AG09319 (cell line): ENCODE results near the gene TMOD4.
A peak's percentile ranks its signal among the peaks of the same experiment; 100 is the strongest.
"Not testable (repeated sequence)": the region's sequence is repeated elsewhere in the genome, so short reads cannot be mapped to it uniquely, and the experiment has no call there.

Source experiments
- DNase-seq: peaks from one replicate; pipeline ENCODE4 v3.0.0-alpha.2; 2010; ENCODE audit warnings: low read depth; ENCODE audit errors: extremely low read depth
- TF ChIP-seq, protein P1 (sequence below): IDR thresholded peaks from 2 replicates; pipeline ENCODE4 v1.5.1; 2011; ENCODE audit warnings: low read depth, mild to moderate bottlenecking, inconsistent platforms, low read length, moderate library complexity

TMOD4 gene

DNA sequence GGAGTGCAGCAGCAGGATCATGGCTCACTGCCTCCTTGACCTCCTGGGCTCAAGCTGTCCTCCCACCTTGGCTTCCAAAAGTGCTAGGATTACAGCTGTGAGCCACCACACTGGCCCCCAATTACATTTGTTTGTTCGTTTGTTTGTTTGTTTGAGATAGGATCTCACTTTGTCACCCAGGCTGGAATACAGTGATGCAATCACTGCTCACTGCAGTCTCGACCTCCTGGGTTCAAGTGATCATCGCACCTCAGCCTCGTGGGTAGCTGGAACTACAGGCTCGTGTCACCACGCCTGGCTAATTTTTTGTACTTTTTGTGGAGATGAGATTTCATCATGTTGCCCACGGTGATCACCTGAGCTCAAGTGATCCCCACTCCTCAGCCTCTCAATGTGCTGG lies 16.3 kb upstream of the TMOD4 start:
- TF ChIP-seq, protein P1, sequence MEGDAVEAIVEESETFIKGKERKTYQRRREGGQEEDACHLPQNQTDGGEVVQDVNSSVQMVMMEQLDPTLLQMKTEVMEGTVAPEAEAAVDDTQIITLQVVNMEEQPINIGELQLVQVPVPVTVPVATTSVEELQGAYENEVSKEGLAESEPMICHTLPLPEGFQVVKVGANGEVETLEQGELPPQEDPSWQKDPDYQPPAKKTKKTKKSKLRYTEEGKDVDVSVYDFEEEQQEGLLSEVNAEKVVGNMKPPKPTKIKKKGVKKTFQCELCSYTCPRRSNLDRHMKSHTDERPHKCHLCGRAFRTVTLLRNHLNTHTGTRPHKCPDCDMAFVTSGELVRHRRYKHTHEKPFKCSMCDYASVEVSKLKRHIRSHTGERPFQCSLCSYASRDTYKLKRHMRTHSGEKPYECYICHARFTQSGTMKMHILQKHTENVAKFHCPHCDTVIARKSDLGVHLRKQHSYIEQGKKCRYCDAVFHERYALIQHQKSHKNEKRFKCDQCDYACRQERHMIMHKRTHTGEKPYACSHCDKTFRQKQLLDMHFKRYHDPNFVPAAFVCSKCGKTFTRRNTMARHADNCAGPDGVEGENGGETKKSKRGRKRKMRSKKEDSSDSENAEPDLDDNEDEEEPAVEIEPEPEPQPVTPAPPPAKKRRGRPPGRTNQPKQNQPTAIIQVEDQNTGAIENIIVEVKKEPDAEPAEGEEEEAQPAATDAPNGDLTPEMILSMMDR: no peak
- no peak for DNase-seq

DNA sequence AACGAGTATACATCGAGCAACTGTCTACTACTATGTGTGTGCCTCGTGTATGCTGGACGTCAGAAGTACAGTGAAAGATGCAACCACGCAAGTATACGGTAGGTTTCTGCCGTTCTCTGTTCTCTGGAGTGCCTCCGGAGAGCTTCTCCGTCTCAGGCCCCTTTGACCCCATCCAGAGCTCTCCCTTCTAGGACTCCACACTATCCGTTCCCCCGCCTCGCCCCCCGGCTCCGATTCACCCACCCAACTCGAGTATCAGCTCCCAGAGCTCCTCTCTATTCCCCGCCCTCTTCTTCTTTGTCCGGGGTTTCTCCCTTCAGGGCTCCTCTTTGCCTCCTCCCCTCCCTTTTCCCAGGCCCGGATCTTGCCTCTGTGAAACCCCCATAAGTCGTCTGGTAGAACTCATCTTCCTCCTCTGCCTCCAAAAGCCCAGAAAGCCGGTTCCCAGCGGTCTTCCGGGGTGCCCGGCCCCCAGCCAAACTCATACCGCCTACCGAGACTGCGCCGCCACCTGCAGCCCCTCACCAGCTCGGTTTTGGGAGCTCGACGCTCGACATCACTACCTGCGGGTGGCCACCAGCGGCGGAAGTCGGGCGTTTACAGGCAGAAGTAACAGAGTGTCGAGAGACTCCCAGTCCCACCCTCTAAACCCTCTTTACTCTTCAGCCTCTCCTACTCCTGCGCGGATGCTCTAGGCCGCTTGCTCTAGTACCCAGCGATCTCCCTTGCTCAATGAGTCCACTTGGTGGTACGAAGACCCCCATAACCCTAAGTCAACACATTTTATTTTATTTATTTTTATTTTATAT lies 14.1 kb upstream of the TMOD4 start, which contains the start of gene VPS72:
TSS of gene VPS72 (minus strand) at position 561 of the 809 bp plus-strand sequence. CDS start at position 485, 76 bp downstream.
- peak; percentile 72 for DNase-seq
- TF ChIP-seq, protein P1: no peak

DNA sequence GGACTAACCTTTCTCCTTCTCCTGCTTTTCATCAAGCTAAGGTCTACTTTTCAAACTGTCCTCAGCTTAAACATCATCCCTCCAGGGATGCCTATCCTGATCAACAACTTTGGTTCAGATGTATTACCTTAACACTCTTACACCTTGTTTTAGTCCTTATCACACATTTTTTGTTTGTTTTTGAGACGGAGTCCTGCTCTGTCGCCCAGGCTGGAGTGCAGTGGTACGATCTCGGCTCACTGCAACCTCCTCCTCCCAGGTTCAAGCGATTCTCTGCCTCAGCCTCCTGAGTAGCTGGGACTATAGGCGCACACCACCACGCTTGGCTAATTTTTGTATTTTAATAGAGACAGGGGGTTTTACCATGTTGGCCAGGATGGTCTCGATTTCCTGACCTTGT lies 12.9 kb upstream of the TMOD4 start:
- DNase-seq: not testable (repeated sequence)

DNA sequence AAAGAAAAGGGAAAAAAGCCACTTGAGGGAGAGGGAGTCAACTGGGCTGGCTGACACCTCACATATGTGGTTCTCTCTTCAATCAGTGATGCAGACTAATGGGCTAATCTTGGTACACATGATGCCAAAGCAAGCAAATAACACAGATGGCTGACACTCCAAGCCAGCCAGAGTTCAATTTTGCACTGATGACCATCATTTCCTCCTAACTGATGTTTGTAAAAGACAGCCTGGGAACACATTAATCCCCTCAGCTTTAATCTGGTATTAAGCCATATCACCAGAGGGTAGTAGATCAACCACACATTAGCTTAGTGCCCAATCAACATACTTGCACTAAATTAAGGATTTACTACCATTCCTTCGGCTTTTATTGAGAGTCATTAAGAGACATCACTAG lies 11.4 kb upstream of the TMOD4 start:
- DNase-seq: no peak
- TF ChIP-seq, protein P1: no peak

DNA sequence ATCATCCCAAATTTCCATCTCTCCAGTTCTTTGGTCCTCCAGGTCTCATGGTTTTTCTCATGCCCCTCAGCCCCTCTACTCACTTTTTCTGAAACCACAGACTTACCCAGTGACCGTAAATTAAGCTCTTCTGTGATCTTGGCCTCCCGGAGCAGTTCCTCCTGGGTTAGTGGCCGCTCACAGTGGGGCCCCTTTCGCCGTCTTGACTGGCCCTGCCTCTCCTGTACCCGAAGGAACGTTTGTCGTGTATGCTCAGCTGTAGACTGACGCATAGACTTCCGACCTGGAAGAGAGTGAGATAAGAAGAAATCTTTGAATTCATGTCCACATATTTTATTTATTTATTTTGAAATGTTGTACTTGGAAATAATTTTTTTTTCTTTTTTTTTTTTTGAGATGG lies 8.4 kb upstream of the TMOD4 start:
- TF ChIP-seq, protein P1: no peak
- no peak for DNase-seq

DNA sequence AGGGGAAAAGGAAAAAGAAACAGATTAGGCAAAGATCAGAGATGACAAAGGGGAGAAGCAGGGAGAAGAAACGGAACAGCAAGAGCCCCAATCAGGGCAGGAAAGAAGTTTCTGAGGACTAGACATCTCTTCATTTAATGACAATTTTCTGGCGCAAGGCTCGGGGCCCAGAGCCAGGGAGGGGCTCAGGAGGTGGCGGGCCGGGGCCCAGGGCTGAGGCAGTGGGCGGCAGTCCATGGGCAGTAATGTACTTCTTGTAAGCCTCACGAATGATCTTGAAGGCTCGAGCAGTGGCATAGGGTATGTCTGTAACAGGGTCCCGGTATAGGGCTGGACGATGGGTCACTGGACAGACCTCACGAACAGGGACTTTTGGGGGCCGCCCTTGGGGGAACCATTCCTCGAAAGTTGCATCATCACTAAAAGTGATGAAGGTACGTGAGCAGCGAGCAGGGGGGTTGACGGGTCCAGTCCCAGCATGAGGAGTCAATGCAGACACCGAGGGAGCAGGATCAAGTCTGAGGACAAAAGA lies 799 bp upstream of the TMOD4 start:
- DNase-seq: no peak
- TF ChIP-seq, protein P1: no peak

DNA sequence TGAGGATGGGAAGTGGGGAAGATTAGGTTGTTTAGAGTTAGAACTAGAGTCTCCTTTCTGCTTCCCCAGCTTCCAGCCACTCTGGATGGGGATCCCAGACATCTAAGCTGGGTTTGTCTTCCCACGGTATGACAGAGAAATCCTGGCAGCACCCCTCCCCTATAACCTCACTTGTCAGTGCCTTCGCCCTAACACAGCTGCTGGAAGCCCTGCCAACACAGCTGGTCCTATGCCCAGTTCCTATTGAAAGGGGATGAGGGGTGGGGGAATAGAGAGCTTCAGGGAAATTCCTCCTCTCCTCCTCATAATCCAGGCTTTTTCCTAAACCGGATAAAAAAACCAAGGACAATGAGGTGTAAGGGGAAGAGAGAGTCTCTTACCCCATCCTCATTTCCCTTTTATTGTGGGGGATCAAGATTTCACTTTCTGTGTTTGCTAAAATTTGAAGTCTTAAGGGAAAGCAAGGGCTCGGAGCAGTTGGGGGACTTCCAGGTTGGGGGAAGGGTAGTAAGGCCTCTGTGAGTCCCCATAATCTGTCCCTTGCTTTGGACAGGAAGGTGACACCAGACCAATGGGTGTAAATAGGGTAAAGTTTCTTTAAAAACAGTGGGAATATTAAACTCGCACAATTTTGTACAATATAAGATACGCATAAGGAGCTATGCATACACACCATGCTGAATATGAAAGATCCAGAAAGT lies 590 bp downstream of the TMOD4 start:
- no peak for DNase-seq
- TF ChIP-seq, protein P1: no peak
